Measurements from ENCODE around the gene PPM1N.
A peak's percentile ranks its signal among the peaks of the same experiment; 100 is the strongest.

PPM1N gene

GRCh38 chr19:45471111-45471930, 26.9 kb upstream of the PPM1N start:
- FAIRE-seq = no peak

GRCh38 chr19:45471931-45472562, 26.2 kb upstream of the PPM1N start:
- no peak for FAIRE-seq

GRCh38 chr19:45472563-45473366, 25.5 kb upstream of the PPM1N start:
- FAIRE-seq = no peak

- no peak for FAIRE-seq
These were observed 24.9 kb upstream of the PPM1N start for GRCh38 chr19:45473367-45473681.

GRCh38 chr19:45473682-45474605, 24.3 kb upstream of the PPM1N start:
- no peak for FAIRE-seq

GRCh38 chr19:45474606-45475521, 23.4 kb upstream of the PPM1N start:
- no peak for FAIRE-seq

GRCh38 chr19:45475537-45476291, 22.5 kb upstream of the PPM1N start:
- no peak for FAIRE-seq

- no peak for FAIRE-seq
These were observed 21.9 kb upstream of the PPM1N start for GRCh38 chr19:45476304-45476703.

- FAIRE-seq = no peak
These were observed 21.1 kb upstream of the PPM1N start for GRCh38 chr19:45477186-45477585.

- peak; percentile 85 for FAIRE-seq
These were observed 20.4 kb upstream of the PPM1N start for GRCh38 chr19:45477713-45478453.

GRCh38 chr19:45478454-45479238, 19.6 kb upstream of the PPM1N start:
- peak; percentile 69 for FAIRE-seq

- no peak for FAIRE-seq
These were observed 15.2 kb upstream of the PPM1N start for GRCh38 chr19:45483033-45483432.

GRCh38 chr19:45484273-45484945, 13.8 kb upstream of the PPM1N start:
- FAIRE-seq = no peak

GRCh38 chr19:45485305-45486077, 12.8 kb upstream of the PPM1N start:
- FAIRE-seq = no peak

- FAIRE-seq = no peak
These were observed 9.5 kb upstream of the PPM1N start for GRCh38 chr19:45488708-45489107.

- no peak for FAIRE-seq
These were observed 8.9 kb upstream of the PPM1N start for GRCh38 chr19:45489216-45489855.

GRCh38 chr19:45492137-45492626, 6.1 kb upstream of the PPM1N start:
- no peak for FAIRE-seq
